ENCODE results near the gene RHCE.
"Not testable (repeated sequence)": the region's sequence is repeated elsewhere in the genome, so short reads cannot be mapped to it uniquely, and the experiment has no call there.

RHCE gene

GRCh38 chr1:25420715-25421114 lies at the start of gene RHCE:
TSS of gene RHCE (minus strand) at chr1:25420825. CDS start at chr1:25420786, 39 bp downstream.
- DNase-seq, result not testable (repeated sequence)

DNA sequence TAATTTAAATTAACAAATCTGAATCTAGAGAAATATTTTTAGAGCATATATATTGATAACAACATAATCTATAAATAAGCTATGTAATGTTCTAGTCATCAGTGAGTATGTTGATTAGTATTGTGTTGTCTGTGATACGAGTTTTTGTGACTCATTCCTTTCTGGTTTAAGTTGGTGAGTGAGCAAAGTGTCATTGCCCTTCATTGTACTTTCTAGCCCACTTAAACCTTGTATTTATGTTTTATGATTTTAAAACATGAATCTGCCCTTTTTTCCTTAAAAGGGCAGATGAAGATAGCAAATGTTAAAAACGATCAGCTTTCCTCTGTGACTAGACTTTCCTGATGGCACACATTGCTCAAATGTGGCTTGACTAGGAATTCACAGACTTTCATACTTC lies 48.6 kb upstream of the RHCE start:
- DNase-seq, result no peak

GRCh38 chr1:25468033-25468432 lies 47.4 kb upstream of the RHCE start:
- DNase-seq, result peak; percentile 79

GRCh38 chr1:25467616-25468015 lies 47.0 kb upstream of the RHCE start:
- peak; percentile 47 for DNase-seq

DNA sequence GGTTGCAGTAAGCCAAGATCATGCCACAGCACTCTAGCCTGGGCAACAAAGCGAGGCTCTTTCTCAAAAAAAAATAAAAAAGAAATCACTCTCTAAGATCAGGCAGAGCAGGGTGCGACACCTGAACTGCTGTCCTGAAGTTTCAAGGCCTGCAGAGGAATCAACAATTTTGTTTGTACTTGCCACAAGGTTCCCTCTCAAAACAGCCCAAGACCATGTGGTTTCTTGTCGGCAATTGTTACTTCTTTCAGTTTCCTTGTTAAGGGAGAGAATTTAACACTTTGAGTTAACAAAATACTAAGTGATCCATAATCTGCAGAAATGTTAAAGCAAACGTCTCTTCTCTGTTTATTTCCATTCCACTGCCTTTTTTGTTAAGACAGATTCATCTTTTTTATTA lies 46.6 kb upstream of the RHCE start:
- DNase-seq, result peak; percentile 30

- DNase-seq, result no peak
Measured at GRCh38 chr1:25462732-25463131, 42.1 kb upstream of the RHCE start.

DNA sequence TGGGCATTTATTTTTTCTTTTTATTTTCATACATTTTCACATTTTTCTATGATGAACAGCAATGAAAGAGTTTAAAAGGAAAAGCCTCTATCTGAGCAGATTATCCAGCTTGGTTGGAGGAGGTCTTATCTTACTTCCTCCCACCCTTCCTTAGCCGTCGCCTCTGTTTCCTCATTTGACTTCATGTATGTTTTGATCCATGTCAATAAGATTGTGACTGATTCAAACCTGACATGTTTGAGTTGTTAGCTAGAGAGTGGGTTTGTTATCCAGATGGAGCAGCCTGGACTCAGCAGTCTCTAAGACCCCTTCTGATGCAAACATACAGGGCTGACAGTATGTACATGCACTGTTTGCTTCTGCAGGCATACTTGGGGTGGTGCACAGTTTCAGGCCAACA lies 41.2 kb upstream of the RHCE start:
- DNase-seq, result peak; percentile 51

GRCh38 chr1:25460816-25461215 lies 40.2 kb upstream of the RHCE start:
- DNase-seq, result not testable (repeated sequence)

GRCh38 chr1:25460020-25460419 lies 39.4 kb upstream of the RHCE start:
- DNase-seq, result no peak

DNA sequence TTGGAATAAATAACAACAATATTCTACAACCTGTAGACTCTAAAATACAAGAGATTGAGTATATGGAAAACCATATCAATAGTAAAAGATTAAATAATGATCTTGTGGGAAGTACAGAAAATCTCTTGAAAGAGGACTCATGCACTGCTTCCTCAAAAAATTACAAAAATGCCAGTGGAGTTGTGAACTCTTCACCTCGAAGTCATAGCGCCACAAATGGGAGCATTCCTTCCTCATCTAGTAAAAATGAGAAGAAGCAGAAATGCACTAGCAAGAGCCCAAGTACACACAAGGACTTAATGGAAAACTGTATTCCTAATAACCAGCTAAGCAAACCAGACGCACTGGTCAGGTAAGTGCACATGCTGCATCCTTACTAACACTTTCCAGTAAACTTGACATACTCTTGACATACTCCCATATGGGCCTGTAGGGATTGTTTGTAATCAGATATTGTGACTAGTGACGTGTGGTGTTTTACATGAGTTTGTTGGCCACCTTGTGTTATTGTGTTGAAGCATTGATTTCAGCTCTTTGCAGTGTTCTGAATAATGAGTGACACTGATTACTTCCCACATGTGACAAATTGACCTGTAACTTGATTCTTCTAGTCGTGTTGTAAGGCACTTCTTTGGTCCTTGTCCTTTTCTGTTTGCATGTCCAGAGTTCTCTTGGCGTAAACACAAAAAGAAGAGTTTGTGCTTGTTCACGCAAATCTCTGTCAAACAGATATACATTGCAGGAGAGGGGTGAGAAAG lies 38.1 kb upstream of the RHCE start:
- no peak for DNase-seq

DNA sequence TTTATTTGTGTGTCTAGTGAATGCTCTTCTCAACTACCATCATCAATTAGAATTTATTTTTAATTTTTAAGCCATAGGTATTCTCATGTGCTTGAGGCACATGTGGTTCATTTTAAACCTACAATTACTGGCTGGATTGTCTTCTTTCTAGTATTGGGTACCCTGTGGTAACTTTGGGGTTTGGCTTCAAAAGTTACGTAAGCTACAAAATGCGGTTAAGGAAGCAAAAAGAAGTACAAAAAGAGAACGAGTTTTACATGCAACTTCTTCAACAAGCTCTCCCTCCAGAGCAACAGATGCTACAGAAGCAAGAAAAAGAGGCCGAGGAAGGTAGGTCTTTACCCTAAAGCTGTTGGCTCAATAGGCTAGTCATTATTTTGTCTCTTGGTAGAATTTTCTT lies 35.9 kb upstream of the RHCE start:
- DNase-seq, result peak; percentile 54

- DNase-seq, result no peak
Measured at GRCh38 chr1:25451908-25452307, 31.3 kb upstream of the RHCE start.

DNA sequence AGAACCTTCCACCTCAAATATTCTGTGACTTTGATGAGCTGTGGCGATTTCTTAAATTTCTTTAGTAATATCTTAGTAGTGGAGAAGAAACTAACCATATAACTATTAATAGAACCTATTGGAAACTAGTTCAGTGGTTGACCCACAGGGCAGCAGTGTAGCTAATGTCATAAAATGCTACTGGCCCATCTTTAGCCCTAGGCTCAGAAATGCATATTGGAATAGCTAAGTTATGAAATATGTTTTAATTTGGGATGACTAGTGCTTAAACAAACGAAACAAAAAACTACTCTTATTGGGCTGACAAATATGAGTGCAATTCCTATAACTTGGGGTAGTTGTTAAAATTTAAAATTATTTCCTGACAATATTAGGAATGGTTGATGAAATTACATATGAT lies 30.3 kb upstream of the RHCE start:
- DNase-seq, result no peak

- DNase-seq, result no peak
Measured at GRCh38 chr1:25447547-25447946, 26.9 kb upstream of the RHCE start.

DNA sequence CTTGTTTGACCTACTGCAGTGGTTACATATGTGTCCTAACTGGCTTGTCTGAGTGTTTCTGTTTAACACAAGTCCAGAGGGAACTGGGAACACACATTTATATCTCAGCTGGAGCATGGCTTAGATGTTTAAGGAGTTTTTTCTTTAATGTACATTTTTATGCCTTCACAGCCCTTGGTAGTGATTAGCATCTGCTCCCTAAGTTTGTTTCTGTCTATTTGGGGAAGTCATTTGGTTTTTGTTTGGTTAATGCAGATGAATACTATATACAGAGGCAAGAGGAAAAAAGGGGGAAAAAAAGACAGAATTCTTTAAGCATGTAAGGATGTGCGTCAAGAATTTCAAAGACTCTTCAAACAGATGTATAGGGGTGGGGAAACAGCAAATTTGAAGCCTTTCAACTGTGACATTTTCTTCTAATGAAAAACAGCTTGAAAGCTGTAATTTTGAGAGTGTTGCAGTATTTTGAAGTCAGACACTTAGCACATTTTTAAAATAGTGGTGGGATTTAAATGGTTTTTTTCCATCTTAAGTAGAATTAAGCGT lies 25.4 kb upstream of the RHCE start:
- no peak for DNase-seq

GRCh38 chr1:25444604-25445003 lies 24.0 kb upstream of the RHCE start:
- not testable (repeated sequence) for DNase-seq

GRCh38 chr1:25443030-25443699 lies 22.5 kb upstream of the RHCE start:
- no peak for DNase-seq

DNA sequence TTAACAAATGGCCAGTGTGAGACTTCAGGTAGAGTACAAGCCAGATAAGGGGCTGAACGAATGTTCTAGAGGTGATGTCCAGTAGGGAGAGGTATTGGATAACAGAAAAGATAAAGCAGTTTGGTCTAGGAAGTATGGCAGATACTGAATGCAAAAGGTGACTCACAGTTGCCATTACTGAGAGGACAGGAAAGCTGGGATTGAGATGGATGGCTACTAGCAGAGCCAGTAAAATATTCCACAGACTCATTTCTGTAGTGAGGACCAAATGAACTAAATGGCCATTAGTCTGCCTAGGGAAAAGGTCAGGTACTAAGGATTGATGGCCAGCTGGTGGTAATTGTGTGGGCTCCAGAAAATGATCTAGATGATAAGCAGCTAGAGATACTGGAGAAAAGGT lies 21.6 kb upstream of the RHCE start:
- DNase-seq, result no peak

- DNase-seq, result no peak
Measured at GRCh38 chr1:25439287-25439686, 18.7 kb upstream of the RHCE start.

- DNase-seq, result no peak
Measured at GRCh38 chr1:25437672-25438071, 17.0 kb upstream of the RHCE start.

- DNase-seq, result no peak
Measured at GRCh38 chr1:25435397-25436108, 14.9 kb upstream of the RHCE start.

- DNase-seq, result no peak
Measured at GRCh38 chr1:25433389-25434186, 13.0 kb upstream of the RHCE start.

Measured in hematopoietic multipotent progenitor cell treated with erythropoietin and hydrocortisone succinate and interleukin-3 and kit ligand, for 6 days (in vitro differentiated cells).